Measurements from ENCODE around the gene GCC2.
"Not testable (repeated sequence)": the region's sequence is repeated elsewhere in the genome, so short reads cannot be mapped to it uniquely, and the experiment has no call there.

Gene GCC2

GRCh38 chr2:108448678-108449409 lies at the start of gene GCC2:
GCC2 (plus strand) TSS chr2:108449206; CDS start chr2:108449275, 69 bp downstream.
- peak; percentile 81 for DNase-seq

- DNase-seq = no peak
Measured at GRCh38 chr2:108399479-108399878, 49.5 kb upstream of the GCC2 start.

- DNase-seq = no peak
Measured at GRCh38 chr2:108401800-108402199, 47.2 kb upstream of the GCC2 start.

GRCh38 chr2:108403494-108403893 lies 45.5 kb upstream of the GCC2 start:
- DNase-seq = no peak

GRCh38 chr2:108404784-108405397 lies 44.1 kb upstream of the GCC2 start:
- no peak for DNase-seq

GRCh38 chr2:108407864-108408729 lies 40.9 kb upstream of the GCC2 start:
- no peak for DNase-seq

GRCh38 chr2:108409768-108410167 lies 39.2 kb upstream of the GCC2 start:
- DNase-seq = no peak

- DNase-seq = no peak
Measured at GRCh38 chr2:108412995-108413710, 35.9 kb upstream of the GCC2 start.

- DNase-seq = no peak
Measured at GRCh38 chr2:108413711-108414095, 35.3 kb upstream of the GCC2 start.

- no peak for DNase-seq
Measured at GRCh38 chr2:108414256-108414876, 34.6 kb upstream of the GCC2 start.

GRCh38 chr2:108414945-108415344 lies 34.1 kb upstream of the GCC2 start:
- DNase-seq = no peak

- no peak for DNase-seq
Measured at GRCh38 chr2:108417254-108417653, 31.8 kb upstream of the GCC2 start.

- no peak for DNase-seq
Measured at GRCh38 chr2:108418416-108418815, 30.6 kb upstream of the GCC2 start.

- DNase-seq = no peak
Measured at GRCh38 chr2:108423067-108423466, 25.9 kb upstream of the GCC2 start.

GRCh38 chr2:108423502-108424251 lies 25.3 kb upstream of the GCC2 start:
- no peak for DNase-seq

- DNase-seq = no peak
Measured at GRCh38 chr2:108428286-108429009, 20.6 kb upstream of the GCC2 start.

- not testable (repeated sequence) for DNase-seq
Measured at GRCh38 chr2:108435578-108435977, 13.4 kb upstream of the GCC2 start.

GRCh38 chr2:108436976-108437375 lies 12.0 kb upstream of the GCC2 start:
- DNase-seq = no peak

- DNase-seq = no peak
Measured at GRCh38 chr2:108441712-108442111, 7.3 kb upstream of the GCC2 start.

GRCh38 chr2:108444941-108445840 lies 3.8 kb upstream of the GCC2 start:
- DNase-seq = no peak
